ENCODE results near the gene GLB1L2.

GLB1L2 gene

DNA sequence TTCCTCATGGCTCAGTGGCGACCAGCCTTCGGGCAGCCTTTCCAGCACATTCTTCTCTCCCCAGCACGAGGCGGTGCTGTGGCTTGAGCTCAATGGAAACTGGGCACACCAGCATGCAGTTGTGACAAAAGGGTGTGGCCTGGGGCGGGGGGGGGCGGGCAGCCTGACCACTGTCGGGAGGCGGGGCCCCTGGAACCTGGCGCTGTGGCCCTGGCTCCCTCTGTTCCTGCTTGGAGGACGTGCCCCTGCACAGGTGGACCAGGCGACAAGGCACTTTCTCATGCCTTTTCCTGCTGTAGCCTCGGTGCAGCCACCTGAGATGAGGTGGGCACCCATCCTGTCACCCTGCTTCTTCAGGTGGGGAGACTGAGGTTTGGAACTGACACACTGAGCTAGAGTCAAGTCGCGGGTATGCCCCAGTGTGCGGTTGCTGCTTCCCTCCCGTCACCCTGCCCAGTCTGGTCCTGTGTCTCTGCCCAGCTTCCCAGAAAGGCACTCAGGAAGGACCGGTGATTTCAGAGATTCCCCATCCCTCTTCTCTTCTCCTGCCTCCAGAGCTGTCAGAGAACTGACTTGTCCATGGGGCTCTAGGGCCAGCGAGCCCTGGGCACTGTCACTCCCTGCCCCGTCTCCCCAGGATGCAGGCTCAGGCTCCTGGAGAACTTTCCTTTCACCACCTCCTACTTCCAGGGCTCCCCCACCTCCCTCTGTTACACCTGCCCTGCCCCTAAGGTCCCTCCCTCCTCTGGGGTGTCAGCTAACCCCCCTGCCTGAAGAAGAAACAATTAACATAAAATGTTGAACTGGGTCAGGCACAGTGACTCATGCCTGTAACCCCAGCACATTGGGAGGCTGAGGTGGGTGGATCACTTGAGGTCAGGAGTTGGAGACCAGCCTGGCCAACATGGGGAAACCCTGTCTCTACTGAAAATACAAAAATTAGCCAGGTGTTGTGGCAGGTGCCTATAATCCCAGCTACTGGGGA, 70.3 kb downstream of the GLB1L2 start:
- WGBS, 2 experiments = 81 to 84% methylated on average over 19 of the region's 19 CpGs
- no peak overlapping the region for H3K27ac ChIP-seq (ENCODE audit: insufficient read depth, low read depth, low read length, poor library complexity, severe bottlenecking)
- H3K27me3 ChIP-seq (ENCODE audit: control insufficient read depth, insufficient read depth, low read length, poor library complexity, severe bottlenecking) = no peaks in the 10 kb centered on the region
- no peaks in the 10 kb centered on the region for H3K9me3 ChIP-seq (ENCODE audit: control insufficient read depth, low read length)
- H3K4me1 ChIP-seq (ENCODE audit: control insufficient read depth, insufficient read depth, low read length) = no peaks in the 10 kb centered on the region
- no peak overlapping the region for H3K4me3 ChIP-seq (ENCODE audit: insufficient read depth, low read depth, low read length)
- no peaks in the 10 kb centered on the region for H3K36me3 ChIP-seq (ENCODE audit: control insufficient read depth, insufficient read depth, low read length)

GRCh38 chr11:134402910-134403309, 71.1 kb downstream of the GLB1L2 start:
- no peaks in the 10 kb centered on the region for H3K4me1 ChIP-seq (ENCODE audit: control insufficient read depth, insufficient read depth, low read length)
- H3K4me3 ChIP-seq (ENCODE audit: insufficient read depth, low read depth, low read length) = no peak overlapping the region
- 93% methylated on average over 12 of the region's 12 CpGs for WGBS, 2 experiments
- no peaks in the 10 kb centered on the region for H3K9me3 ChIP-seq (ENCODE audit: control insufficient read depth, low read length)
- H3K27ac ChIP-seq (ENCODE audit: insufficient read depth, low read depth, low read length, poor library complexity, severe bottlenecking) = no peak overlapping the region
- no peaks in the 10 kb centered on the region for H3K27me3 ChIP-seq (ENCODE audit: control insufficient read depth, insufficient read depth, low read length, poor library complexity, severe bottlenecking)
- no peaks in the 10 kb centered on the region for H3K36me3 ChIP-seq (ENCODE audit: control insufficient read depth, insufficient read depth, low read length)

GRCh38 chr11:134404575-134405341, 73.0 kb downstream of the GLB1L2 start:
- H3K4me3 ChIP-seq (ENCODE audit: insufficient read depth, low read depth, low read length) = no peak overlapping the region
- 95% methylated on average over 30 of the region's 30 CpGs for WGBS, 2 experiments
- H3K27me3 ChIP-seq (ENCODE audit: control insufficient read depth, insufficient read depth, low read length, poor library complexity, severe bottlenecking) = no peaks in the 10 kb centered on the region
- peaks cover 8% of the 10 kb centered on the region for H3K4me1 ChIP-seq (ENCODE audit: control insufficient read depth, insufficient read depth, low read length)
- H3K9me3 ChIP-seq (ENCODE audit: control insufficient read depth, low read length) = no peaks in the 10 kb centered on the region
- no peaks in the 10 kb centered on the region for H3K36me3 ChIP-seq (ENCODE audit: control insufficient read depth, insufficient read depth, low read length)
- no peak overlapping the region for H3K27ac ChIP-seq (ENCODE audit: insufficient read depth, low read depth, low read length, poor library complexity, severe bottlenecking)

GRCh38 chr11:134405436-134405835, 73.6 kb downstream of the GLB1L2 start:
- Histone ChIP-seq H3K36me3 (ENCODE audit: control insufficient read depth, insufficient read depth, low read length) (no peaks in the 10 kb centered on the region), H3K4me1 (ENCODE audit: control insufficient read depth, insufficient read depth, low read length) (peaks cover 13% of the 10 kb centered on the region), H3K27ac (ENCODE audit: insufficient read depth, low read depth, low read length, poor library complexity, severe bottlenecking) (no peak overlapping the region), H3K27me3 (ENCODE audit: control insufficient read depth, insufficient read depth, low read length, poor library complexity, severe bottlenecking) (no peaks in the 10 kb centered on the region), H3K9me3 (ENCODE audit: control insufficient read depth, low read length) (no peaks in the 10 kb centered on the region), H3K4me3 (ENCODE audit: insufficient read depth, low read depth, low read length) (no peak overlapping the region)
- 96% methylated on average over 8 of the region's 8 CpGs for WGBS, 2 experiments

GRCh38 chr11:134405841-134406240, 74.1 kb downstream of the GLB1L2 start:
- Histone ChIP-seq H3K4me3 (ENCODE audit: insufficient read depth, low read depth, low read length) (no peak overlapping the region), H3K27me3 (ENCODE audit: control insufficient read depth, insufficient read depth, low read length, poor library complexity, severe bottlenecking) (no peaks in the 10 kb centered on the region)
- WGBS, 2 experiments = 89 to 91% methylated on average over 9 of the region's 9 CpGs

GRCh38 chr11:134406264-134407185, 74.7 kb downstream of the GLB1L2 start:
- 94% methylated on average over 10 to 11 of the region's 11 CpGs for WGBS, 2 experiments
- H3K4me3 ChIP-seq (ENCODE audit: insufficient read depth, low read depth, low read length) = no peak overlapping the region
- H3K4me1 ChIP-seq (ENCODE audit: control insufficient read depth, insufficient read depth, low read length) = peaks cover 21% of the 10 kb centered on the region
- no peak overlapping the region for H3K27ac ChIP-seq (ENCODE audit: insufficient read depth, low read depth, low read length, poor library complexity, severe bottlenecking)
- H3K36me3 ChIP-seq (ENCODE audit: control insufficient read depth, insufficient read depth, low read length) = no peaks in the 10 kb centered on the region
- no peaks in the 10 kb centered on the region for H3K9me3 ChIP-seq (ENCODE audit: control insufficient read depth, low read length)
- no peaks in the 10 kb centered on the region for H3K27me3 ChIP-seq (ENCODE audit: control insufficient read depth, insufficient read depth, low read length, poor library complexity, severe bottlenecking)

More at GRCh38 chr11:134405841-134406240, 74.1 kb downstream of the GLB1L2 start:
- H3K4me1 ChIP-seq (ENCODE audit: control insufficient read depth, insufficient read depth, low read length) = peaks cover 17% of the 10 kb centered on the region
- H3K36me3 ChIP-seq (ENCODE audit: control insufficient read depth, insufficient read depth, low read length) = no peaks in the 10 kb centered on the region
- no peaks in the 10 kb centered on the region for H3K9me3 ChIP-seq (ENCODE audit: control insufficient read depth, low read length)
- no peak overlapping the region for H3K27ac ChIP-seq (ENCODE audit: insufficient read depth, low read depth, low read length, poor library complexity, severe bottlenecking)

- peaks cover under 1% of the 10 kb centered on the region for H3K27me3 ChIP-seq (ENCODE audit: control insufficient read depth, insufficient read depth, low read length, poor library complexity, severe bottlenecking)
- H3K27ac ChIP-seq (ENCODE audit: insufficient read depth, low read depth, low read length, poor library complexity, severe bottlenecking) = no peak overlapping the region
- H3K36me3 ChIP-seq (ENCODE audit: control insufficient read depth, insufficient read depth, low read length) = no peaks in the 10 kb centered on the region
- no peak overlapping the region for H3K4me3 ChIP-seq (ENCODE audit: insufficient read depth, low read depth, low read length)
- H3K4me1 ChIP-seq (ENCODE audit: control insufficient read depth, insufficient read depth, low read length) = peaks cover 21% of the 10 kb centered on the region
- no peaks in the 10 kb centered on the region for H3K9me3 ChIP-seq (ENCODE audit: control insufficient read depth, low read length)
- 88 to 89% methylated on average over 12 of the region's 12 CpGs for WGBS, 2 experiments
Measured at GRCh38 chr11:134407321-134407828, 75.6 kb downstream of the GLB1L2 start.

DNA sequence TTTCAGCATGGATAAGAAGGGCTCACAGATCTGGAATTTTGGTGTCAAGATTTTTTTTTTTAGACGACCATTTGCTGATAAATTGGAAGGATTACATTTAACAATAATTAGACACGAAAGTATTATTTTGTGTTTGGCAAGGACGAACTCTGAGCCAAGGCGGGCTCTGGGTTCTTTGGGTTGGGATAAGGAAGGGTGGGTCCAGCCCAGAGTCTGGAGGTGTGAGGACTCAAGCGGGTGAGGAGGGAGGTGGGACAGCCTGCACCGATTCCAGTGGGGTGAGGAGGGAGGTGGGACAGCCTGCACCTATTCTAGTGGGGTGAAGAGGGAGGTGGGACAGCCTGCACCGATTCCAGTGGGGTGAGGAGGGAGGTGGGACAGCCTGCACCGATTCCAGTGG, 76.1 kb downstream of the GLB1L2 start:
- Histone ChIP-seq H3K27me3 (ENCODE audit: control insufficient read depth, insufficient read depth, low read length, poor library complexity, severe bottlenecking) (peaks cover 6% of the 10 kb centered on the region), H3K36me3 (ENCODE audit: control insufficient read depth, insufficient read depth, low read length) (no peaks in the 10 kb centered on the region), H3K4me1 (ENCODE audit: control insufficient read depth, insufficient read depth, low read length) (peaks cover 21% of the 10 kb centered on the region), H3K27ac (ENCODE audit: insufficient read depth, low read depth, low read length, poor library complexity, severe bottlenecking) (no peak overlapping the region), H3K4me3 (ENCODE audit: insufficient read depth, low read depth, low read length) (no peak overlapping the region), H3K9me3 (ENCODE audit: control insufficient read depth, low read length) (no peaks in the 10 kb centered on the region)
- 89 to 92% methylated on average over 7 to 8 of the region's 8 CpGs for WGBS, 2 experiments

GRCh38 chr11:134409552-134410429, 78.0 kb downstream of the GLB1L2 start:
- 77 to 78% methylated on average over 15 of the region's 15 CpGs for WGBS, 2 experiments
- Histone ChIP-seq H3K27ac (ENCODE audit: insufficient read depth, low read depth, low read length, poor library complexity, severe bottlenecking) (no peak overlapping the region), H3K9me3 (ENCODE audit: control insufficient read depth, low read length) (no peaks in the 10 kb centered on the region), H3K4me1 (ENCODE audit: control insufficient read depth, insufficient read depth, low read length) (peaks cover 39% of the 10 kb centered on the region), H3K36me3 (ENCODE audit: control insufficient read depth, insufficient read depth, low read length) (no peaks in the 10 kb centered on the region), H3K27me3 (ENCODE audit: control insufficient read depth, insufficient read depth, low read length, poor library complexity, severe bottlenecking) (peaks cover 17% of the 10 kb centered on the region), H3K4me3 (ENCODE audit: insufficient read depth, low read depth, low read length) (no peak overlapping the region)

Measured in ectodermal cell (in vitro differentiated cells).